Liver (tissue), 2 donors: ENCODE measurements around the gene TCHP.

Experiments
- TF ChIP-seq, protein P1 (sequence below): fragments of 150-350 bp; IDR thresholded peaks from 2 replicates; pipeline ENCODE4 v1.5.1; 2017; ENCODE audit warnings: improper control_type of control experiment, low read depth, low read length; ENCODE audit not compliant: missing input control
- TF ChIP-seq, protein P2 (sequence below): IDR thresholded peaks from 2 replicates; pipeline ENCODE4 v1.6.1; 2016; ENCODE audit warnings: antibody characterized with exemption, mild to moderate bottlenecking
- donor health status: healthy.

DNA sequence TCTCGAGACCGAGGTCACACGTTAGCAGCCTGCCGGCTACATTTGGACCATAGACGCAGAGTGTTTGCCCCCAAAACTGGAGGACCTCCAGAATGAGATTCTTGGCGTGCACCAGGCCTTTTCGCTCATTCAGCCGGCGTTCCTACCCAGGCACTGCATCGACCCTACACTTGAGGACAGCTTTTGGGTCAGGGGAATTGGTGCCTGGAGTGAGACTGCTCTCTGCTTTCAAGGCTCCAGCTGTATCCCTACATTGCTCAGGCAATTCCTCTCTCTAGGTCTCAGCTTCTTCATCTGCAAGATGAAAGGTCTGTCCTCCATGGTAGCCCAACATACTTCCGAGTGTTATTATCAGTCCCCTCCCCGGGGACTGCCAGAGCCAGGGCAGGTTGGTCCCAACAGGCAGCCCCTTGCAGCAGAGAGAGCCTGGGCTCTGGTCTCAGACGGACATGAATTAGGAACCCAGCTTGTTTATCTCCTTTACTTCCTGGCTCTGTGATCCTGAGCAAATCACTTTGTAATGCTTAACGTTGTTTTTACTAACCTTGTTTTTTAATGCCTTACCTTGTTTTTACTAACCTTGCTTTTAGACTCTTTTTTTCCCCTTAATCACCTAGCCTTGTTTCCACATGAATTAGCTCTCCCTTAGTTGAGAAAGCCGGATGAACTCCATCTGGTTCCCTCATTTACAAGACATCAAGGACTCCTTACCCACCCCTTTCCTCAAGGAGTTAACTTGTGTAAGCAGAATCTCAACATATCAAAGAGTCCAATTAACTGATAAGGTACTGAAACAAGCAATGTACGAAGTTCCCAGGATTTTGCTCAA is 892 bp downstream of the TCHP start:
- TF ChIP-seq, protein P1, sequence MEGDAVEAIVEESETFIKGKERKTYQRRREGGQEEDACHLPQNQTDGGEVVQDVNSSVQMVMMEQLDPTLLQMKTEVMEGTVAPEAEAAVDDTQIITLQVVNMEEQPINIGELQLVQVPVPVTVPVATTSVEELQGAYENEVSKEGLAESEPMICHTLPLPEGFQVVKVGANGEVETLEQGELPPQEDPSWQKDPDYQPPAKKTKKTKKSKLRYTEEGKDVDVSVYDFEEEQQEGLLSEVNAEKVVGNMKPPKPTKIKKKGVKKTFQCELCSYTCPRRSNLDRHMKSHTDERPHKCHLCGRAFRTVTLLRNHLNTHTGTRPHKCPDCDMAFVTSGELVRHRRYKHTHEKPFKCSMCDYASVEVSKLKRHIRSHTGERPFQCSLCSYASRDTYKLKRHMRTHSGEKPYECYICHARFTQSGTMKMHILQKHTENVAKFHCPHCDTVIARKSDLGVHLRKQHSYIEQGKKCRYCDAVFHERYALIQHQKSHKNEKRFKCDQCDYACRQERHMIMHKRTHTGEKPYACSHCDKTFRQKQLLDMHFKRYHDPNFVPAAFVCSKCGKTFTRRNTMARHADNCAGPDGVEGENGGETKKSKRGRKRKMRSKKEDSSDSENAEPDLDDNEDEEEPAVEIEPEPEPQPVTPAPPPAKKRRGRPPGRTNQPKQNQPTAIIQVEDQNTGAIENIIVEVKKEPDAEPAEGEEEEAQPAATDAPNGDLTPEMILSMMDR, result no peak
- TF ChIP-seq, protein P2, sequence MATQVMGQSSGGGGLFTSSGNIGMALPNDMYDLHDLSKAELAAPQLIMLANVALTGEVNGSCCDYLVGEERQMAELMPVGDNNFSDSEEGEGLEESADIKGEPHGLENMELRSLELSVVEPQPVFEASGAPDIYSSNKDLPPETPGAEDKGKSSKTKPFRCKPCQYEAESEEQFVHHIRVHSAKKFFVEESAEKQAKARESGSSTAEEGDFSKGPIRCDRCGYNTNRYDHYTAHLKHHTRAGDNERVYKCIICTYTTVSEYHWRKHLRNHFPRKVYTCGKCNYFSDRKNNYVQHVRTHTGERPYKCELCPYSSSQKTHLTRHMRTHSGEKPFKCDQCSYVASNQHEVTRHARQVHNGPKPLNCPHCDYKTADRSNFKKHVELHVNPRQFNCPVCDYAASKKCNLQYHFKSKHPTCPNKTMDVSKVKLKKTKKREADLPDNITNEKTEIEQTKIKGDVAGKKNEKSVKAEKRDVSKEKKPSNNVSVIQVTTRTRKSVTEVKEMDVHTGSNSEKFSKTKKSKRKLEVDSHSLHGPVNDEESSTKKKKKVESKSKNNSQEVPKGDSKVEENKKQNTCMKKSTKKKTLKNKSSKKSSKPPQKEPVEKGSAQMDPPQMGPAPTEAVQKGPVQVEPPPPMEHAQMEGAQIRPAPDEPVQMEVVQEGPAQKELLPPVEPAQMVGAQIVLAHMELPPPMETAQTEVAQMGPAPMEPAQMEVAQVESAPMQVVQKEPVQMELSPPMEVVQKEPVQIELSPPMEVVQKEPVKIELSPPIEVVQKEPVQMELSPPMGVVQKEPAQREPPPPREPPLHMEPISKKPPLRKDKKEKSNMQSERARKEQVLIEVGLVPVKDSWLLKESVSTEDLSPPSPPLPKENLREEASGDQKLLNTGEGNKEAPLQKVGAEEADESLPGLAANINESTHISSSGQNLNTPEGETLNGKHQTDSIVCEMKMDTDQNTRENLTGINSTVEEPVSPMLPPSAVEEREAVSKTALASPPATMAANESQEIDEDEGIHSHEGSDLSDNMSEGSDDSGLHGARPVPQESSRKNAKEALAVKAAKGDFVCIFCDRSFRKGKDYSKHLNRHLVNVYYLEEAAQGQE, result no peak
